Transverse colon (tissue), 4 donors: ENCODE measurements around the gene FNBP1L.

ENCODE experiments used
- EP300 ChIP-seq: sonication (generic); formaldehyde crosslinking; IDR thresholded peaks from one replicate; pipeline ENCODE4 v1.6.1; 2017; ENCODE audit warnings: antibody characterized with exemption, low read depth
- POLR2A ChIP-seq: fragments of 450-650 bp; IDR thresholded peaks from one replicate; pipeline ENCODE4 v1.6.1; 2016; ENCODE audit warnings: antibody characterized with exemption, mild to moderate bottlenecking, moderate library complexity
- POLR2AphosphoS5 ChIP-seq, 3 donors: sonication (generic); formaldehyde crosslinking; IDR thresholded peaks; one replicate each; pipeline ENCODE4 v1.6.1; 2016; ENCODE audit warnings: antibody characterized with exemption in 3 of 3
- TF ChIP-seq, protein P1 (sequence below), 5 experiments: fragments of 200-600 bp in 3 of 5; fragments of 450-650 bp in 2 of 5; sonication (generic) in 3 of 5; IDR thresholded peaks; 1 replicate in 2 of 5; 2 replicates in 3 of 5; pipeline ENCODE4 v1.5.1; 2016 to 2017; ENCODE audit warnings: antibody characterized with exemption in 5 of 5, inconsistent platforms in 3 of 5, mild to moderate bottlenecking in 2 of 5, moderate library complexity in 1 of 5

DNA sequence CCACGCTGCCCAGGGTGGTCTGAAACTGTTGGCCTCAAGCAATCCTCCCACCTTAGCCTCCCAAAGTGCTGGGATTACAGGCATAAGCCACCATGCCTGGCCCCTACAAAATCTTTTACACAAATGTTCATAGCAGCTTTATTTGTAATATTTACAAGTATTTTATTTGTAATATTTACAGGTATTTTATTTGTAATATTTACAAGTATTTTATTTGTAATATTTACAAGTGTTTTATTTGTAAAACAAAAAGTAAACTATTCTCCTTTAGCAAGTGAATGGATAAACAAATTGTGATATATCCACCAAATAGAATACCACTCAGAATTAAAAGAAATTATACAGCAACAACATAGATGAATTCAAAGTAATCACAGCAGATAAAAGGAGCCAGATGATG, 11.4 kb upstream of the FNBP1L start:
- TF ChIP-seq POLR2A: no peak
- TF ChIP-seq, protein P1, sequence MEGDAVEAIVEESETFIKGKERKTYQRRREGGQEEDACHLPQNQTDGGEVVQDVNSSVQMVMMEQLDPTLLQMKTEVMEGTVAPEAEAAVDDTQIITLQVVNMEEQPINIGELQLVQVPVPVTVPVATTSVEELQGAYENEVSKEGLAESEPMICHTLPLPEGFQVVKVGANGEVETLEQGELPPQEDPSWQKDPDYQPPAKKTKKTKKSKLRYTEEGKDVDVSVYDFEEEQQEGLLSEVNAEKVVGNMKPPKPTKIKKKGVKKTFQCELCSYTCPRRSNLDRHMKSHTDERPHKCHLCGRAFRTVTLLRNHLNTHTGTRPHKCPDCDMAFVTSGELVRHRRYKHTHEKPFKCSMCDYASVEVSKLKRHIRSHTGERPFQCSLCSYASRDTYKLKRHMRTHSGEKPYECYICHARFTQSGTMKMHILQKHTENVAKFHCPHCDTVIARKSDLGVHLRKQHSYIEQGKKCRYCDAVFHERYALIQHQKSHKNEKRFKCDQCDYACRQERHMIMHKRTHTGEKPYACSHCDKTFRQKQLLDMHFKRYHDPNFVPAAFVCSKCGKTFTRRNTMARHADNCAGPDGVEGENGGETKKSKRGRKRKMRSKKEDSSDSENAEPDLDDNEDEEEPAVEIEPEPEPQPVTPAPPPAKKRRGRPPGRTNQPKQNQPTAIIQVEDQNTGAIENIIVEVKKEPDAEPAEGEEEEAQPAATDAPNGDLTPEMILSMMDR (IDR thresholded peaks at IDR 0.05): no peak
- no peak for TF ChIP-seq EP300
- no peak for TF ChIP-seq POLR2AphosphoS5 (IDR thresholded peaks at IDR 0.05)
